Stimulated activated CD4-positive, alpha-beta T cell treated with anti-CD3 and anti-CD28 coated beads, Interleukin-4, amount 100 ng/mL, for 1 hour (primary cell): ENCODE data around the gene IGF1R.

ENCODE experiments used
- DNase-seq: peaks from one replicate; pipeline ENCODE4 v3.0.0-alpha.2; 2020

IGF1R gene

DNA sequence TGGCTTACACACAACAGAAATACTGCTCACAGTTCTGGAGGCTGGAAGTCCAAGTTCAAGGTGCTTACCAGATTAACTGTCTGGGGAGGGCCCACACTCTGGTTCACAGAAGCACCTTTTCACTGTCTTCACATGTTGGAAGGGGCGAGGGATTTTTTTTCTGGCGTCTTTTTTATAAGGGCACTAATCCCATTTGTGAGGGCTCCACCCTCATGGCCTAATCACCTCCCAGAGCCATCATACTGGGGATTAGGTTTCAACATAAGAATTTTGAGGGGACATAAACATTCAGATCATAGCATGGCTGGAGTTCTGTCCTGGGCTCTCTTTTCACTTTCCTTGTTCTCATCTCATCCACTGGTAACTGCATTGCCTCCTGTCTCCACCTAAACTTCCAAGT, 63.5 kb downstream of the IGF1R start:
- DNase-seq: no peak

DNA sequence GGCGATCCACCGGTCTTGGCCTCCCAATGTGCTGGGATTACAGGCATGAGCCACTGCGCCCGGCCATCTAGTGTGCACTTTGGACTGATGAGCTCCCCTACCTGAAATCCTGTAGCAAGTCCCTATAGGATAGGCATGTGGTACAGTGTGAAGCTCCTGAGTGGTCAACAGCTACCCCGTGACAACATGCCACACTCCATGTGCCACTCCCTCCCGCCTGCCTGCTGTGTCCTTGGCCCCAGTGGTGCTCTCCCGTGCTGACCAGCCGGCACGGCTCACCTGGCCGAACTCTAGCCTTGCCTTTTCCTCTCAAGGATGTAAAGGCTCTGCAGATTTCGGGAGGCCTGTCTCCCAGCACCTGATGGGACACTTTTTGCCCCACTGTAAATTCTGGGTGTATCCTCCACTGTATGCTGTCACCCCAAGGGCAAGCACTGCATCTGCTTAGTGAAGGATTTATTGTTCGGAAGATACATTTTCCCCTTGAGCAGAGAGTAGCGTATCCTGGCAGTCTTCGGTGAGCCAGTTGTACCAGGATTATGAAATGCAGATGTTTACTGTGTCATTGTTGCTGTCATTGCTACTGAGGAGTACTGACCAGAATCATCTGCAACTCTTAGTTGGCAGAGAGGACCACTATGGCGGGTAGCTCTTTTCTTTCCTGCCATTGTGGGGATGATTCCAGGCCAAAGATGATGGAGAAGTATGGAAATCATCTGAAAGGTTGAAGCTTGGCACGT, 64.7 kb downstream of the IGF1R start:
- no peak for DNase-seq

DNA sequence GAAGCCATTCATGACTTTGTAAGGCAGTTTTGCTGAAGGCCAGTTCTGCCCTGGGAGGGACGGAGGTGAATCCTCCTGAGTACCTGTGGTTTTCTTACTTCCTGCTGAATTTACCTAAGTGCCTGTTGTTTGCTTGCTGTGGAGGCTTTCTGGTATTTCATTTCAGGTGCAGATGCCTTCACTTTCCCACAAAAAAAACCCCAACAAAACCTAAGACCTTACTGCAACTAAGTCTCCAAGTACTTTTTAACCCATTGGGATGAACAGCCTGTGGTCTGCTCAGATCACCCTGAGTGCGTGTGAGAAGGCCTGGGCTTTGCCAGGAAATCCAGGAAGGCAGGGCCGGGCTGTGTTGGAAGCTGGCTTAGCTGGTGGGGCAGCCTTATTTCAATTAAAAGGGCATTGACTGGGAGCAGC, 65.3 kb downstream of the IGF1R start:
- no peak for DNase-seq

DNA sequence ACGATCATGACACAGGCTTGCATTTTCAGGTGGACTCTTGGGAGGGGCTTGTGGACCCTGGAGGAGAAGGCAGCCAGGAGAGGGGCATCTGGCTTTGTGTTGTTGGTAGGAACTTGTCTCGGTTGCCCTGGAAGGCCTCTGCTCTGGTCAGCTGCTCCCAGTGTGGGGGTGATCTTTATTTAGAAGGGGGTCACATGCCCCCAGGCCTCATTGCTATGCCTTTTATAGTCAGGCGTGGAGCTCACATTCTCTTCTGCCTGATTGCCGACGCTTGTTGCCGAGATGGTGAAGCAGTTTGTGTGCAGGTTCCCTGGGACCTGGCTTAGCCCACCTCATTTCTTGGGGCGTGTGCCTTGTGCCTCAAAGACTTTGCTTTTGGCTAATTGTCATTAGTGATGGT, 66.6 kb downstream of the IGF1R start:
- no peak for DNase-seq

DNA sequence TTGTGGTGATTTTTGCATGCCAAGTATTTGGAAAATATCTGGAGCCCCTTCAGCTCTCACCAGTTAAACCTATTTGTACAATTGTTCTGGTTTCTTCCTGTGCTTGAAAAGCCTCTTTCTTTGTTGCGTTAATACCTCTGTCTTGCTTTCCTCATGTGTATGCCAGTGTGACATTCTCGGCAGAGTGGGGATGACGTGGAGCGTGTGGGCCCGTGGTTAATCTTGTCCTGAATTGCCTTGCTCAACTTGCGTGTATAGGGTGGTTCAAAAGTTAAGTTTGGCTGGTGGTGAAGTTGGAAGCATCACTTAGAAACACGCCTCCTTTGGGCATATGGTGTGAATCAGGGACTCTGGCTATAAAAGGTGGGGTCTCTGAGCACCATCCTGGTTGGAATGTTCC, 67.1 kb downstream of the IGF1R start:
- no peak for DNase-seq

DNA sequence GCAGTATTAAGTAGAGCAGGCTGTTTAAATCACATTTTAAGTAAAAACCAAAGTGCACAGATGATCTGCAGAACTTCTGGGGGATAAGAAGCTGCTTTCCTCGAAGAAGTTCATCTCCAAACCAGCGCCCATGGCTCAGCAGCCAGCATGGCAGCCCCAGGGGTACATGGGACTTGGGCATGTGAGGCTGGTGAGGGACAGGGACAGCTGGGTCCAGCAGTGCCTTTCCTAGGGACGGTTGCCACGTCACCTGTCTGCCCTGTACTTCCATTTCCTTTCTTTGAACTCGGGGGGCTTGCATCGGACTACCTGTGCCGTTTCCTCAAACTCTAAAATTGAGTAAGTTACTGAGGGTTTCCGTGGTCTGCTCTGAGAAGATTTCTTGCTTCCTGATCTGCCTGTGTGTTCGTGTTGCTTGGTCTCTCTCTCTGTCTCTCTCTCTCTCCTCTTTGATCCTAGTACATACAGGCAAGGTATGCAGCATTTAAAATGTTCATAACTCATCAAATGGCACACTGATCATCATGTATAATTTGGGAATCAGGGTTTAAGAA, 67.6 kb downstream of the IGF1R start:
- DNase-seq: no peak

DNA sequence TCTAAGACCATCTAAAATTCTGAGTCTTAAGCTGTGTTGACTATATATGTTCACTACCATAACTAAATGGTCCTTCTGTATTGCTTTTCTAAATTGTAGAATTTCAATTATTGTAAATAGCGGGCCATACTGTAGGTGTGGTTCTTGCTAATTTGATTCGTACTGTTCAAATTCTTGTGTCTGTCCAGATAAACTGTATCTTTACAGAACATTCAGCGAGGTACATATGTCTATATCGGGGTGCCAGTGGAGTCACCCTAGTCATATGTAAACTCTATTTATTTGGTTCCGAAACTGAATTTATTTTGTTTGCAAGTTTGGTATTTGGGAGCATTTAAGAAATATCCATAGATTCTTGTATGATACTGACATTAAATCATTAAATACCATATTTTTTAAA, 69.0 kb downstream of the IGF1R start:
- DNase-seq: no peak

DNA sequence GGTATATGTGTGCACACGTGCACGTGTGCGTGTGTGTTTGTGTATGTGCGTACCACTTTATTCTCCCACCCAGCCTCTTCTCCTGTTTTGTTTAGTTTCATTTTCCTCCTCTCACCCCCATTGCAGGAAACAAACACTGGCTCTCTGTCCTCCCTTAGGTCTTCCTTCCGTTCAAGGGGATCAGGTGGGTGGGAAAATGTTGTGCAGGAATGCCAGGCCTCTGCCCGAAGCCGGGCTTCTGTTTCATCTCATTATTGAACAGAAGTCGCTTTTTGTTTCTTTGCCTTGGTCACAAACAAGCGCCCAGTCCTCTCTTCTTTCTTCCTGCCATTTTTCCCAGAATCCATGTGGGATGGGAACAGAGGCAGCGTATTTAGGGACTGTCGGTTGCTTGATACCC, 69.6 kb downstream of the IGF1R start:
- no peak for DNase-seq

DNA sequence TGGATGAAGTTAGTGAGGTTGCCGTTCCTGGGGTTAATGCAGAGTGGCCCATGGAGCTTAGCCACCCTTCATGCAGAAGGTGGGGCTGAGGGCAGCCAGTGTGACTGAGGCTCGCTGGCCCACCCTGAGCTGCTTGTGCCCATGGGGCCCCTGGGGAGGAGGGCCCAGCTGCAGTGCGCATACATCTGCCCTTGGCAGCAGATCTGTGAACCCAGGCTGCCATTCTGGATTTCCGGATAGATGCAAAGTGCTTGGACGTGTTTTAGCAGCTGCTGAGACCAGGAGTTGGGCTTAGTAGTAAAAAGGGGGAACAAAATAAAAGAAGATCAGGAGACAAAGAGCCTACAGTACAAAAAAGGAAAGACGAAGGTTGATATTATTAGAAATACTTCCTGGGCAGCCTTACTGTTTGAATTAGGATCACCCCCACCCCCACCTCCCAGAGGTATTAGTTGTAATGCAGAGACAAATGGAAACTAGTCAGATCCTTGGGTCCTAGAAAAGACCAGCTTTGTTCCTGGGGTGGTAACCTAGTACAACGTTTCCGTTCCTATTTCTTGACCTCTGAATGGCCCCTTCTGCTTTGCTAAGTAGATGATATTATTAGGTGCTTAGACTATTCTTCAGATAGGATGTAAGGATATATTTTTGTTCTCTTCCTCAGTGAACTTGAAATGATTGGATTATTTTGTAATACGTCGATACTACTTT, 70.2 kb downstream of the IGF1R start:
- DNase-seq: no peak

DNA sequence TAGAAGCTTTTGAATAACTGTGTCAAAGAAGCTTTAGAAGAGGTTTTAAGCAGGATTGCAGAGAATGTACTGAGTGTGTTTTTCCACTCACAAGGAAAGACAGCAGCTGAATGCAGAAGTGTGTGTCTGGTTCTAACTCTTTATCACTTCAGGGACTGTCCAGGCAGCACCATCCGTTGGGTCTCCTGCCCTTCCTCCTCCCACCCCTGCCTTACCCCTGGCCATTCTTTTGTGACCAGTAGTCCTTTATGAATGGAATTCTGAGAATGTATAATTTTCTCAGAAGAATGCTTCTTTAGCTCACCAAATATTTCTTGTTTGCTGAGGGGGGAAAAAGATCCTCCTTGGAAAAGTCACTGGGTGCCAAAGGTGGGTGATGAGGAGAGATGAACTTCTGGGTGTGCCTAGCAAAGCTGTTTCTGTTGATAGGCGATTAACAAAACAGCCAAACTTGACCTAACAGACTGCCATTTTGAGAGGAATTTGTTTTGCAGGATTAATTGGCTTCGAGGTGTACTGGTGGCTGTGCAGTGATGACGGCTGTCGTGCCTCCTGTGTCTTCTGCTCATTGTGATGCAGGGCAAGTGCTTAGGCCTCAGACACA, 70.9 kb downstream of the IGF1R start:
- no peak for DNase-seq

DNA sequence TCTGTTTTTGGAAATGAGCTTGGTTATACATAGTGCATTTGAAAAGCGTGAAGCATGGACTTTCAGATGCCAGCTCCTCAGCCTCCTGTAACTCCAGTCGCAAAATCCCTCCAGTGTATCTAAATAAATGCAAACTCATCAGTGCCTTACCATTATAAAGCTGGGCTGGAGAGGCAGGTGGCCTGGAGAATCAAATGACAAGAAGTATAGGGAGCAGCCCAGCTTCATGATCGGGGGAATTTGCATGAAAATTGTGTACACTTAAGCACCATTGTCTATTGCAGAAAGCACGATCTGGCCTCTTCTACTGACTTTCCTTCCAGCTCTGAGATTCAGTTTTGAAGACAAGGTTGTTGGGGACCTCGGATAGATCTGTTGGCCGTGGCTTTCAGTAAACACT, 71.7 kb downstream of the IGF1R start:
- DNase-seq: no peak

DNA sequence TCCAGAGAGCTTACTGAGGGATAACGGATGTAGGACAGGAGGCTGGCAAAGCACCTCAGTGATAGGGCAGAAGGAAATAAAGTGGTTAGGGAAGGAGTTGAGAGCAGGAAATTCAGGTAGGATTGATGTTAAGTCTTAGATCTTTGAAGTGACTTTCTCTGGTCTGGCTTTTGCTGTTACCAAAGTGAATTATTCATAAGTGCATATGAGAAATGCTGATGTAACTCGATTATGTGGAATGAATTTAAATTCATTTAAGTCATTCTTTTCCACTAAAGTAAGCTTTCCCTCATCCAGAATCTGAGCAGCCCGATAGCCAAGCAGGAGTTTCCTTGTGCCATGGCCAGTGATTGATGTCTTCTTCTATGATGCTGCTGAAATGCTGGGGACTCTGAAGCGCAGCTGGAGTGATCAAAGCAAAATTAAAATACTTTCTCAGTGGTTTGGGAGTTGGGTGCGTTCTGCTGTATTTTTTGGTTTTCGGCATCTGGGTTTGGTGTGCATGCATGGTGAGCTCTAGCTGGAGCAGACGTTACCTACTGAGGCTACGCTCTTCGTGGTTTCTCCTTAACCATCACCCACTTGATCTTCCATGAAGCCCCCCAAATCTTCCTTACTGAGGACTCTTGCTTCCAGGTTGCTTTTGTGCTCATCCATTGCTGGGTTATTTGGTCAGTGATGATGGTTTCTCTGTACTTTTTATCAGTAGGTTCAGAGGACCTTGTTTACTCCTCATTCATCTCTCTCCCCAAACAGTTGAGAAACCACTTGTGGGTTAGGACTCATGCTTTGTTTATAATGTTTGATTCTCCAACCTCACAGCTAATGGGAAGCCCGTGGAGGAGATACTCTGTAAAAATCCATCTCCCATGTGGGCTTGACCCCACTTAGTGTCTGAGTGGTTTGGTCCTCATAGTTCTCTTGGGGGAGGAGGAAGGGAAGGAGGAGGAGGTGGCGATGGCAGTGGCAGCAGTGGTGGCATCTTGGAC, 72.5 kb downstream of the IGF1R start:
- DNase-seq: no peak

DNA sequence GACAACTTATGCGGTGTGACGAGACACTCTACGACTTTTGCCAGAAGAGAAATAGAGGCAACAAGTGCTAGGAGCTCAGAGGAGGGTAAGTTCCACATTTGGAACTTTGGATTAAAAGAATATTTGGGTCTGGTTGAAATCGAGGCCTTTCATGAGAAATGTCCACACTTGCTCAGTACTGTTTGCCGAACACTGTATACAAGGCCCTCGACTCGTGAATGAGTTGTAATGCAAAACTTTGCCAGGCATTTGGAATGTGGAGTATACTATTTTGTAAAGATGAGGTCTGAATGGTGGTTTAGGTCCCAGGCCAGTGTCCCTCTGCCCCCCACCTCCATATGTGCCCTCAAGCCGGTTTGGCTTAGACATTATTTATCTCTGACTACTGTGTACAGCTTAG, 73.9 kb downstream of the IGF1R start:
- DNase-seq: no peak

DNA sequence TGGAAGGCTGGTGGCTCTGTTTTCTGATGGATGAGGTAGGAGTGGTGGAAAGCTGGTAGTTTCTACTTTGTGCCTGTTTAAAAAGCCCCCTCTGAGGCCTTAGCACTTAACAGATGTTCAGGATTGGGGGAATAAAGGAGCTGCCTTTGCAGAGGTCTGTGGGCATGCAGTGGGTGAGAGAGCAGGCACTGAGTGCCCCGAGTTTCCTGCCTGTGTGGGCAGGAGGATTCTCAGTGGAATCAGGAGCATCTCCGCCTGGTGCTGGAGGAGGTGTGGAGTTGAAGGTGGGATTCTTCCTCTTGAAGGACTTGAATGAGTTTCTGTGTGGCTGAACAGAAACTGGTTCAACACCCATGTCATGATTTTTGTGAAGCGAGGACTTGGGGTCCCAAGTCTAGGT, 74.3 kb downstream of the IGF1R start:
- no peak for DNase-seq

DNA sequence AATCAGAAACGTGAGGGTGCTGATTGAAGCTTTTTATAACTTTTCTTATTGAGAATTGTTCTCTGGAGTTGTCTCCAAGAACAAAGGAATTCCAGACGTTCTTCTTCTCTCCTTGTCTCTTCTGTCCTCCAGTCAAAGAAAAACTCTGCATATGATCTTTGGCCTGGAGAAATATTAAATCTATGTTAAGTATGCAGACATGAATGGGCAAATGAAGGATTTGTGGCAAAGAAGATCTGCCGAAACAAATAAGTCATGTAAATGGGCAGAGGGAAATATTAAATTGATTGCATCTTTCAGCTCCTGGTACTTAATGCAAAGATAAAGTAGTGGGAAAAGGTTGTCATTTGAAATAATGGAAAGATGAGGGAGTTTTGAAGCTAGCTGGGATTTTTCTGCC, 74.9 kb downstream of the IGF1R start:
- DNase-seq: no peak

DNA sequence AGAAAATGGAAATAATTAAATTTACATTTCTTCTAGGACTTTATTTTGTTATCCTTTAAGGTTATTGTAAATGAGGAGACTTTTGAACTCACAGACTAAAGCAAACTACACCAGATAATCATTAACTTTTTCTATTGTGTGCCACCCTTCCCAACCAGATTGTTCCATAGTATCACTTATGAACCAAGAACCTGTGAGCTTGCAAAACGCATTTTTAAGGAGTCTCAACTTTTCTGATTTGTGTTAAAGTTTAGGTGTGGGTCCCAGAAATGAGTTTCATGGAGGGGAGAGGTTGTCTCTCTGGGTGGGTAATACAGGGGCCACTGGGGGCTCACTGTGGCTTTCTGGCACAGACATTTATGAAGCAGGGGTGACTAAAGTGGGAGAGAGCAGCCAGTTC, 75.7 kb downstream of the IGF1R start:
- DNase-seq: no peak

DNA sequence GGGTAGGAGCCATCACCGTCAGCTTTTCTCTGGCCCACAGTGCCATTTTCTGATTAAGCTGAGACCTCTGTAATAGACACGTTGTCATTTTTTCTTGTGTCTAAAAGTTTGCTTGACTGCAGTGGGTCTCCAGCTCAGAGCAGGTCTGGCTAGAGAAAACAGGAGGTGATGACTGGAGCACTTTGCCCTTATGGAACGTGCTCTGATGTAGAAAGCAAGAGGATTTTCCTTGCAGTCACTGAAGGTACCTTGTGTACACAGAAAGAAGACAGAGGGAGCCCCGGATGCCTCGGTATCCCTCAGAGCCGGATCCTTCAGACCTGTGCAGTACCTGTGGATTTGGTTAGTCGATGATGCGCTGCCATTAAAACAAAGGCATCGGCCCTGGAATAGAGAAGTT, 76.2 kb downstream of the IGF1R start:
- DNase-seq: no peak

DNA sequence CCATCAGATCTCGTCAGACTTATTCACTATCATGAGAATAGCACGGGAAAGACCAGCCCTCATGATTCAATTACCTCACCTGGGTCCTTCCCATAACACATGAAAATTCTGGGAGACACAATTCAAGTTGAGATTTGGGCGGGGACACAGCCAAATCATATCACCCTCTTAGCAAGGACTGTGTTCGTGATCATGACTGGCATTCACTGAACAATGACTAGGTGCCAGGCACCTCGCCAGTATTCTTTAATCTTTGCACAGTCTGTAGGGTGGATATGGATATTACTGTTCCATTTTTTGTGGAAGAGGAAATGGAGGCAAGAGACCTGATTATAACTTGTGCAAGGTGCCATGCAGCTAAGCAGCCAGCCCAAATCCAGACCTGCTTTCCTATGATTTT, 77.5 kb downstream of the IGF1R start:
- DNase-seq: no peak

DNA sequence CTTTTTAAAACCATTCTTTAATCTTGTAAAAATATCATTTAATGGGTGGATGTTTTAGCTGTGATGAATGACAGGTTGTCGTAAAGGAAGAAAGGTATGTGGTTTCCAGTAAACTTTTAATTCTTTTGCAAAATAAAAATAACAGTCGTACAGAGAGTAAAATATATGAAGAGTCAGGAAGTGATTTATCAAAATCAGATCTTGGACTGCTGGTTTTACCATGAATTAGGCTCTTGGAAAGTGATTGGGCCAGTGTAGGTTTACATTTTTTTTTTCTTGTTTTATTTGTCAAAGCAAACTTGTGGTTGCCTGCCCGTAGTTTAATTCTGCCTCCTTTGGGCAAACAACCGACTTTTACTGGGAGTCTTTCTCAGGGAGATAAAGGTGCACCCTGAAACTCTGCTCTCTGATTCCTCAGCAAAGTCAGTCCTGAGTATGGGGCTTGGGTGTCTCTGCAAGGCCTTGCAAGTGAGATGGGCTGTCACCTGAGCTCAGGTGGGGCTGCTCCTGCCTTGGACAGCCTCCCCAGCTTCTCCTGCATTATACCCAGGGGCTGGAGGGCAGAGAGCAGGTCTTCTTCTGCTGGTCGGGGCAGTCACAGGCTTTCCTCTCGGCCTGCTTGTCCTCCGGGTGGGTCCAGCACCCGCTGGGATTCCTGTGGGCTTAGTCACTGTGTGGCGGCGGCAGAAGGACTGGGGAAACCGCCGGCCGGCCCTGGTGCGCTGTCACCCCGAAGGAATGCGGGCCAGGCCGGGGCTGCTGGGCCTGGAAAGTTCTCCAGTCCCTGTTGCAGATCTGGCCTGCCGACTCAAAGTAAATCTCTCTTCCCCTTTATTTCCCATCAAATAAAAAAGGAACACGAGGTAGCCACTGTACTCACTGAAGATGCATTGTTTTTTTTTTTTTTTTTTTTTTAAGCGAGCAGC, 79.0 kb downstream of the IGF1R start:
- DNase-seq: no peak

DNA sequence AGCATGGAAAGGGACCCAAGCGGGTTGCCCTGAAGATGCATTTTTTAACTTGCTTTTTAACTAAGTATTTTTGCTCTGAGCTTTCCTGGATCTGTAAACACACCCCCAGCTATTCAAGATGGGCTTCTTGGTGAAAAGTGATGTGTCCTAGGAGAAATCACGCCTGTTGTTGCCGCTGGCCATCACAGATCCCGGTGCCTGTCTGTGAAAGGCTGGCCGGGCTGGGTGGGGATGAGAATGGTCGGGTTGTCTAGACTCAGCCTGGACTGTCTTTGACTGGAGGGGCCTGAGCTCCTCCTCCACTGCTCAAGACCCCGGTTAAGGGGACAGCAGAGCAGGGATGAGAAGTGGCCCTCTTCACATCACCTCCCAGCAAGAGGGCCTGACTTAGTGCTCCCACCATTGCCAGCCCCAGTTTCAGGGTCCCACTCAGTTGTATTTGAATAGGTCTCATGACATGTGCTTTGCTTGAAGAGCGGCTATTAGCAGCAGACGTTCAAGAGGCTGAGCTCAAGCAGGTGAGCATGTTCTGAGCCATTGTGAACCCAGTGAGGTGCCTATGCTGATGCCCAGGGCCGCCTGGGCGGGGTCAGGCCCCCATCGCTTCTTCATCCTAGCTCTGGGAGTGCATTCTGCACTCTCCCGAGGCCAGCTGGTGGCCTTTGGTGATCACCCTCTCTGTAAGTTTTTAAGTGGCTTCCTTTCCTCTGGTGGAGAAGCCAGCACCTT, 79.9 kb downstream of the IGF1R start:
- DNase-seq: no peak

DNA sequence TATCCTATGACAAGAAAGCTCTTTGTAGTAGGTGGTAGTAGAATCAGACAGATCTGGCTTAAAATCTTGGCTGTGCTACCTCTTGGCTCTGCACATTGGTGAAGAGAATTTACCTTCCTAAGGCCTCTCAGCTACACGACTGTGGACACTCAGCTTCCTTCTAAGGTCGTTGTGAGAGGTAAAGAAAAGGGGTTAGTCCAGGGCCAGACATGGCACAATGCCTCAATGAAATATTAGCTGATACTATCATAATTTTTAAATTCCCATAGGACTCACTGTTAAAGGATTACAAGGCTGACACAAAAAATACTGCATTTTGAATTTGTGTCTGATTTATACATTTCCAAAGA, 80.4 kb downstream of the IGF1R start:
- no peak for DNase-seq
